Caco-2 (cell line): ENCODE results near the gene FFAR3. TPM values are rescaled to one million over a fixed set of nuclear protein-coding genes. Genes with fewer than 3 reads are reported as not detected.

ENCODE experiments used
- BruUV-seq: library from RNA; stranded (reverse); fragments of 400-500 nt; replicated peaks from 2 replicates; lab custom pipeline; 2021; lab: Mats Ljungman, UMichigan
- CTCF ChIA-PET: fragments of 300-600 bp; sonication (Branson Sonifier 250); formaldehyde crosslinking; loops from one replicate; lab custom pipeline; 2022; ENCODE audit warnings: antibody characterized with exemption; lab: Charles Lee
- POLR2A ChIA-PET: fragments of 300-600 bp; sonication (Branson Sonifier 250); formaldehyde crosslinking; loops from one replicate; lab custom pipeline; 2022; ENCODE audit warnings: antibody characterized with exemption; lab: Charles Lee
- DNase-seq, 2 experiments: peaks; one replicate each; pipeline versions ENCODE4 v3.0.0 to v3.0.0-alpha.2; 2020 to 2022
- H3K27me3 ChIP-seq: replicated peaks from 2 replicates; pipeline ENCODE4 v1.6.0; 2011; ENCODE audit warnings: low read length; ENCODE audit not compliant: control insufficient read depth, insufficient read depth
- H3K36me3 ChIP-seq: 2 replicates; pipeline ENCODE4 v1.5.1; 2011; ENCODE audit warnings: low read length; ENCODE audit not compliant: control insufficient read depth, insufficient read depth
- H3K4me1 ChIP-seq: fragments of 250-450 bp; sonication (Bioruptor Pico); 2 replicates; pipeline ENCODE4 v1.5.1; 2020; ENCODE audit warnings: mild to moderate bottlenecking
- H3K4me3 ChIP-seq: 2 replicates; pipeline ENCODE4 v1.5.1; 2011; ENCODE audit warnings: low read depth, mild to moderate bottlenecking, control low read depth, low read length
- H3K9me3 ChIP-seq: fragments of 250-450 bp; sonication (Bioruptor Pico); 2 replicates; pipeline ENCODE4 v1.5.1; 2020; ENCODE audit warnings: mild to moderate bottlenecking, moderate library complexity
- H3K27ac Mint-ChIP-seq: one replicate; pipeline ENCODE4 v1.8.0; 2022; ENCODE audit warnings: mixed read lengths; ENCODE audit not compliant: unreplicated experiment
- H3K27me3 Mint-ChIP-seq: one replicate; pipeline ENCODE4 v1.8.0; 2022; ENCODE audit warnings: mixed read lengths; ENCODE audit not compliant: insufficient read depth, unreplicated experiment
- H3K36me3 Mint-ChIP-seq: one replicate; pipeline ENCODE4 v1.8.0; 2022; ENCODE audit warnings: mild to moderate bottlenecking, mixed read lengths; ENCODE audit not compliant: insufficient read depth, unreplicated experiment
- H3K4me1 Mint-ChIP-seq: one replicate; pipeline ENCODE4 v1.8.0; 2022; ENCODE audit warnings: low read depth, mixed read lengths; ENCODE audit not compliant: unreplicated experiment
- H3K4me3 Mint-ChIP-seq: one replicate; pipeline ENCODE4 v1.8.0; 2022; ENCODE audit warnings: mild to moderate bottlenecking, moderate library complexity, mixed read lengths; ENCODE audit not compliant: unreplicated experiment
- H3K9me3 Mint-ChIP-seq: one replicate; pipeline ENCODE4 v1.8.0; 2022; ENCODE audit warnings: mixed read lengths; ENCODE audit not compliant: unreplicated experiment
- CTCF ChIP-seq, 2 experiments: fragments of 200-600 bp in 1 of 2; IDR thresholded peaks; 1 replicate in 1 of 2; 2 replicates in 1 of 2; pipeline versions ENCODE4 v1.5.1 to v1.8.0; 2011 to 2022; ENCODE audit warnings: antibody characterized with exemption in 1 of 2, control low read depth in 1 of 2, inconsistent platforms in 1 of 2, low read depth in 1 of 2, low read length in 1 of 2, mild to moderate bottlenecking in 1 of 2, moderate library complexity in 1 of 2; ENCODE audit not compliant: insufficient read depth in 1 of 2, severe bottlenecking in 1 of 2, unreplicated experiment in 1 of 2
- intact Hi-C: fragments of 100-400 bp; cut with micrococcal nuclease; formaldehyde crosslinking; loops from one replicate; pipeline ENCODE4 v1.10.0; 2022; ENCODE audit not compliant: unreplicated experiment
- total RNA-seq: library from RNA; stranded (reverse); gene quantifications from 2 replicates; pipeline ENCODE4 v1.2.3, GENCODE V29; 2022

The FFAR3 gene
- total RNA-seq, 1 experiment from 2014 or later: not detected

GRCh38 chr19:35368378-35368777 lies 10.1 kb downstream of the FFAR3 start:
- ChIA-PET CTCF (no interaction called here), POLR2A (no interaction called here)
- no peak for DNase-seq
- H3K27ac Mint-ChIP-seq: no peak overlapping the region
- Histone ChIP-seq H3K27me3 (no peaks in the 10 kb centered on the region), H3K9me3 (no peaks in the 10 kb centered on the region), H3K4me3 (no peak overlapping the region), H3K4me1 (no peaks in the 10 kb centered on the region), H3K36me3 (no peaks in the 10 kb centered on the region)
- no peak overlapping the region for H3K4me3 Mint-ChIP-seq
- H3K9me3 Mint-ChIP-seq: no peaks in the 10 kb centered on the region
- H3K36me3 Mint-ChIP-seq: no peaks in the 10 kb centered on the region
- TF ChIP-seq CTCF (IDR thresholded peaks at IDR 0.05; ENCODE audit: insufficient read depth in 1 of 2, low read depth in 1 of 2, low read length in 1 of 2, severe bottlenecking in 1 of 2, unreplicated experiment in 1 of 2): no peak
- intact Hi-C loops: no loop called here
- H3K27me3 Mint-ChIP-seq: no peaks in the 10 kb centered on the region
- BruUV-seq: no TSS peak
- H3K4me1 Mint-ChIP-seq: no peaks in the 10 kb centered on the region

GRCh38 chr19:35369522-35369921 lies 11.3 kb downstream of the FFAR3 start:
- no peak overlapping the region for H3K27ac Mint-ChIP-seq
- Histone ChIP-seq H3K36me3 (no peaks in the 10 kb centered on the region), H3K9me3 (no peaks in the 10 kb centered on the region), H3K4me3 (no peak overlapping the region), H3K4me1 (no peaks in the 10 kb centered on the region), H3K27me3 (no peaks in the 10 kb centered on the region)
- intact Hi-C loops: no loop called here
- TF ChIP-seq CTCF (IDR thresholded peaks at IDR 0.05; ENCODE audit: insufficient read depth in 1 of 2, low read depth in 1 of 2, low read length in 1 of 2, severe bottlenecking in 1 of 2, unreplicated experiment in 1 of 2): no peak
- peaks cover 10% of the 10 kb centered on the region for H3K9me3 Mint-ChIP-seq
- BruUV-seq: no TSS peak
- no peak for DNase-seq
- no peaks in the 10 kb centered on the region for H3K4me1 Mint-ChIP-seq
- ChIA-PET CTCF (no interaction called here), POLR2A (no interaction called here)
- H3K36me3 Mint-ChIP-seq: no peaks in the 10 kb centered on the region
- no peak overlapping the region for H3K4me3 Mint-ChIP-seq
- H3K27me3 Mint-ChIP-seq: peaks cover 4% of the 10 kb centered on the region

GRCh38 chr19:35370722-35371121 lies 12.5 kb downstream of the FFAR3 start, which contains the start of gene GPR42:
Gene GPR42, plus strand, starts transcription at chr19:35371068. Its CDS starts 292 bp downstream, at chr19:35371360.
- Mint-ChIP-seq H3K36me3 (no peaks in the 10 kb centered on the region), H3K4me1 (peaks cover 8% of the 10 kb centered on the region), H3K9me3 (peaks cover 21% of the 10 kb centered on the region), H3K4me3 (no peak within 1 kb of the TSS), H3K27me3 (peaks cover 4% of the 10 kb centered on the region), H3K27ac (no peak within 1 kb of the TSS)
- no peaks in the 10 kb centered on the region for H3K4me1 ChIP-seq
- no peak for DNase-seq
- no peaks in the 10 kb centered on the region for H3K9me3 ChIP-seq
- H3K4me3 ChIP-seq: no peak within 1 kb of the TSS
- H3K27me3 ChIP-seq: no peaks in the 10 kb centered on the region
- intact Hi-C loops: no loop called here
- BruUV-seq: no TSS peak
- no peaks in the 10 kb centered on the region for H3K36me3 ChIP-seq
- ChIA-PET CTCF (no interaction called here), POLR2A (no interaction called here)
- TF ChIP-seq CTCF (IDR thresholded peaks at IDR 0.05; ENCODE audit: insufficient read depth in 1 of 2, low read depth in 1 of 2, low read length in 1 of 2, severe bottlenecking in 1 of 2, unreplicated experiment in 1 of 2): no peak
